Brain microvascular endothelial cell (primary cell): ENCODE results near the gene NFIB.
A peak's percentile ranks its signal among the peaks of the same experiment; 100 is the strongest.

ENCODE experiments used
- DNase-seq: peaks from one replicate; pipeline ENCODE4 v3.0.0-alpha.2; 2020
- H3K27ac ChIP-seq: fragments of 250-450 bp; sonication (Bioruptor Pico); 2 replicates; pipeline ENCODE4 v1.5.1; 2020; ENCODE audit warnings: mild to moderate bottlenecking, moderate library complexity
- H3K27me3 ChIP-seq: fragments of 250-450 bp; sonication (Bioruptor Pico); replicated peaks from 2 replicates; pipeline ENCODE4 v1.5.1; 2020; ENCODE audit warnings: mild to moderate bottlenecking
- H3K36me3 ChIP-seq: fragments of 250-450 bp; sonication (Bioruptor Pico); replicated peaks from 2 replicates; pipeline ENCODE4 v1.5.1; 2020; ENCODE audit warnings: mild to moderate bottlenecking
- H3K4me3 ChIP-seq: 2 replicates; pipeline ENCODE4 v1.5.1; 2011; ENCODE audit warnings: low read depth, mild to moderate bottlenecking, control low read depth, low read length, moderate library complexity
- CTCF ChIP-seq: IDR thresholded peaks from 2 replicates; pipeline ENCODE4 v1.5.1; 2011; ENCODE audit warnings: low read depth, mild to moderate bottlenecking, moderate library complexity, low read length, control low read depth, inconsistent platforms; ENCODE audit errors: missing control alignments
- in situ Hi-C: cut with HindIII; loops from 2 replicates; pipeline ENCODE4 v1.10.0; 2017; ENCODE audit warnings: low sequenced_read_pairs, low pct_ligation_motif_present

NFIB gene

GRCh38 chr9:14251154-14252071, 62.5 kb downstream of the NFIB start:
- H3K4me3 ChIP-seq: no peak overlapping the region
- H3K27me3 ChIP-seq: no peaks in the 10 kb centered on the region
- DNase-seq: peak; percentile 84
- H3K27ac ChIP-seq: peak overlapping the region; percentile 14
- in situ Hi-C loops: no loop called here
- no peak for TF ChIP-seq CTCF
- no peaks in the 10 kb centered on the region for H3K36me3 ChIP-seq

GRCh38 chr9:14250794-14251153, 63.2 kb downstream of the NFIB start:
- Histone ChIP-seq H3K36me3 (no peaks in the 10 kb centered on the region), H3K27ac (peak overlapping the region; percentile 14), H3K4me3 (no peak overlapping the region), H3K27me3 (no peaks in the 10 kb centered on the region)
- TF ChIP-seq CTCF: no peak
- in situ Hi-C loops: no loop called here
- no peak for DNase-seq

- DNase-seq: no peak
- no peaks in the 10 kb centered on the region for H3K36me3 ChIP-seq
- no peak overlapping the region for H3K4me3 ChIP-seq
- H3K27ac ChIP-seq: no peak overlapping the region
- H3K27me3 ChIP-seq: no peaks in the 10 kb centered on the region
- TF ChIP-seq CTCF: no peak
- in situ Hi-C loops: no loop called here
These were observed 64.4 kb downstream of the NFIB start for GRCh38 chr9:14249527-14249926.

- no peaks in the 10 kb centered on the region for H3K36me3 ChIP-seq
- in situ Hi-C loops: no loop called here
- no peak for TF ChIP-seq CTCF
- DNase-seq: no peak
- no peaks in the 10 kb centered on the region for H3K27me3 ChIP-seq
- H3K4me3 ChIP-seq: no peak overlapping the region
- H3K27ac ChIP-seq: no peak overlapping the region
These were observed 65.8 kb downstream of the NFIB start for GRCh38 chr9:14248149-14248548.

GRCh38 chr9:14247577-14247976, 66.4 kb downstream of the NFIB start:
- no peak for TF ChIP-seq CTCF
- in situ Hi-C loops: no loop called here

More at GRCh38 chr9:14247577-14247976, 66.4 kb downstream of the NFIB start:
- Histone ChIP-seq H3K36me3 (no peaks in the 10 kb centered on the region), H3K27ac (no peak overlapping the region), H3K27me3 (no peaks in the 10 kb centered on the region), H3K4me3 (no peak overlapping the region)
- no peak for DNase-seq
